Smooth muscle cell (in vitro differentiated cells): ENCODE results near the gene CD59. TPM values are rescaled to one million over a fixed set of nuclear protein-coding genes. Genes with fewer than 3 reads are reported as not detected.
A peak's percentile ranks its signal among the peaks of the same experiment; 100 is the strongest.

Experiments used
- DNase-seq: peaks from one replicate; lab custom pipeline; 2025; ENCODE audit not compliant: unreplicated experiment; lab: John Stamatoyannopoulos, UW
- H2AFZ ChIP-seq: fragments of 200-600 bp; sonication (generic); 2 replicates; pipeline ENCODE4 v1.6.0; 2016; ENCODE audit warnings: antibody characterized with exemption, low read depth, mild to moderate bottlenecking
- H3F3A ChIP-seq: fragments of 200-600 bp; sonication (generic); 2 replicates; pipeline ENCODE4 v1.6.0; 2017; ENCODE audit warnings: antibody characterized with exemption, low read depth
- H3K27ac ChIP-seq: fragments of 200-600 bp; sonication (generic); 2 replicates; pipeline ENCODE4 v1.5.1; 2016; ENCODE audit warnings: low read depth, mild to moderate bottlenecking
- H3K27me3 ChIP-seq: fragments of 200-600 bp; sonication (generic); 2 replicates; pipeline ENCODE4 v1.6.1; 2016; ENCODE audit warnings: low read depth, mild to moderate bottlenecking
- H3K36me3 ChIP-seq: fragments of 200-600 bp; sonication (generic); 2 replicates; pipeline ENCODE4 v1.5.1; 2016; ENCODE audit warnings: low read depth
- H3K4me1 ChIP-seq: fragments of 200-600 bp; sonication (generic); 2 replicates; pipeline ENCODE4 v1.5.1; 2016; ENCODE audit warnings: low read depth
- H3K4me2 ChIP-seq: fragments of 200-600 bp; sonication (generic); 2 replicates; pipeline ENCODE4 v1.6.0; 2016; ENCODE audit warnings: mild to moderate bottlenecking
- H3K4me3 ChIP-seq: fragments of 200-600 bp; sonication (generic); 2 replicates; pipeline ENCODE4 v1.5.1; 2016; ENCODE audit warnings: mild to moderate bottlenecking
- H3K79me2 ChIP-seq: fragments of 200-600 bp; sonication (generic); 2 replicates; pipeline ENCODE4 v1.6.0; 2016; ENCODE audit warnings: low read depth, mild to moderate bottlenecking
- H3K9ac ChIP-seq: fragments of 200-600 bp; sonication (generic); 2 replicates; pipeline ENCODE4 v1.6.0; 2016; ENCODE audit warnings: low read depth
- H3K9me3 ChIP-seq: fragments of 200-600 bp; sonication (generic); replicated peaks from 2 replicates; pipeline ENCODE4 v1.5.1; 2016; ENCODE audit warnings: low read depth
- H4K20me1 ChIP-seq: fragments of 200-600 bp; sonication (generic); 2 replicates; pipeline ENCODE4 v1.6.0; 2016; ENCODE audit warnings: low read depth
- CTCF ChIP-seq: fragments of 200-600 bp; sonication (generic); IDR thresholded peaks from 2 replicates; pipeline ENCODE4 v1.5.1; 2017; ENCODE audit warnings: borderline replicate concordance, mild to moderate bottlenecking, antibody characterized with exemption; ENCODE audit not compliant: insufficient read depth, poor library complexity, severe bottlenecking
- WGBS: methylation state at CpG from one replicate; pipeline ENCODE4 v1.1.7; 2016; ENCODE audit warnings: low lambda C conversion rate; 5-methylcytosine and 5-hydroxymethylcytosine counted together
- polyA plus RNA-seq: library from polyadenylated mRNA; unstranded; fragments of >200 nt; fragmentation: Nextera tagmentation; extraction: Ambion mirVana; gene quantifications from 2 replicates; pipeline ENCODE4 v1.2.1, GENCODE V29; 2016
- total RNA-seq: library from RNA; depleted of rRNA; stranded (reverse); fragments of >200 nt; gene quantifications from 2 replicates; pipeline ENCODE4 v1.2.3, GENCODE V29; 2014

CD59 gene
- total and polyA plus RNA-seq, 2 experiments from 2014 or later, result 291 to 563 TPM

- Histone ChIP-seq H3F3A (no peaks in the 10 kb centered on the region), H3K4me2 (no peak overlapping the region), H3K4me1 (no peaks in the 10 kb centered on the region), H3K36me3 (no peaks in the 10 kb centered on the region), H3K4me3 (no peak overlapping the region), H3K79me2 (no peaks in the 10 kb centered on the region), H3K27me3 (no peaks in the 10 kb centered on the region), H3K9ac (no peak overlapping the region), H4K20me1 (no peaks in the 10 kb centered on the region), H3K27ac (peak overlapping the region; percentile 26), H3K9me3 (peaks cover 2% of the 10 kb centered on the region), H2AFZ (no peak overlapping the region)
- 97% methylated on average over 3 of the region's 3 CpGs for WGBS
- DNase-seq, result no peak
- no peak for TF ChIP-seq CTCF
Measured at GRCh38 chr11:33674035-33674814, 62.0 kb downstream of the CD59 start.

GRCh38 chr11:33672273-33672672, 64.0 kb downstream of the CD59 start:
- Histone ChIP-seq H3K4me3 (no peak overlapping the region), H3K36me3 (no peaks in the 10 kb centered on the region), H3K4me1 (no peaks in the 10 kb centered on the region), H3K27ac (no peak overlapping the region), H3K27me3 (no peaks in the 10 kb centered on the region), H3F3A (no peaks in the 10 kb centered on the region), H3K9ac (no peak overlapping the region), H3K79me2 (no peaks in the 10 kb centered on the region), H3K4me2 (no peak overlapping the region), H2AFZ (no peak overlapping the region), H3K9me3 (no peaks in the 10 kb centered on the region), H4K20me1 (no peaks in the 10 kb centered on the region)
- WGBS, result 86% methylated on average over 4 of the region's 4 CpGs
- no peak for DNase-seq
- TF ChIP-seq CTCF, result no peak

GRCh38 chr11:33670250-33671011, 65.8 kb downstream of the CD59 start:
- DNase-seq, result no peak
- Histone ChIP-seq H3K27ac (peak overlapping the region; percentile 65), H4K20me1 (no peaks in the 10 kb centered on the region), H3K36me3 (no peaks in the 10 kb centered on the region), H3K4me2 (peak overlapping the region; percentile 31), H3K27me3 (no peaks in the 10 kb centered on the region), H3K9me3 (no peaks in the 10 kb centered on the region), H3K4me1 (no peaks in the 10 kb centered on the region), H3K9ac (no peak overlapping the region), H2AFZ (no peak overlapping the region), H3F3A (no peaks in the 10 kb centered on the region), H3K4me3 (no peak overlapping the region), H3K79me2 (no peaks in the 10 kb centered on the region)
- WGBS, result 38% methylated on average over 5 of the region's 5 CpGs
- TF ChIP-seq CTCF, result no peak
